Liver (tissue), 9 donors: ENCODE data around the gene PFDN2. TPM values are rescaled to one million over a fixed set of nuclear protein-coding genes. Genes with fewer than 3 reads are reported as not detected.

Source experiments
- DNase-seq: peaks from one replicate; pipeline ENCODE4 v3.0.0-alpha.2; 2017; ENCODE audit warnings: low spot score
- H3K27ac ChIP-seq, 2 donors: one replicate each; pipeline ENCODE4 v1.7.0; 2013; ENCODE audit warnings: inconsistent platforms in 2 of 2, low read length in 2 of 2, control low read depth in 1 of 2, low read depth in 1 of 2, mild to moderate bottlenecking in 1 of 2
- H3K27me3 ChIP-seq, 4 donors: one replicate each; pipeline versions ENCODE4 v1.6.1 to v1.7.0; 2013; ENCODE audit warnings: low read length in 3 of 4, inconsistent platforms in 1 of 4, mild to moderate bottlenecking in 1 of 4, moderate library complexity in 1 of 4; ENCODE audit not compliant: control insufficient read depth in 4 of 4, insufficient read depth in 4 of 4
- H3K36me3 ChIP-seq, 4 donors: one replicate each; pipeline versions ENCODE4 v1.6.1 to v1.7.0; 2013; ENCODE audit warnings: low read length in 3 of 4, mild to moderate bottlenecking in 3 of 4, low read depth in 1 of 4, moderate library complexity in 1 of 4; ENCODE audit not compliant: control insufficient read depth in 4 of 4, insufficient read depth in 3 of 4
- H3K4me1 ChIP-seq, 4 donors: one replicate each; pipeline versions ENCODE4 v1.6.1 to v1.7.0; 2013; ENCODE audit warnings: low read length in 3 of 4, mild to moderate bottlenecking in 3 of 4, moderate library complexity in 1 of 4; ENCODE audit not compliant: control insufficient read depth in 4 of 4, insufficient read depth in 4 of 4
- H3K4me3 ChIP-seq, 3 donors: one replicate each; pipeline versions ENCODE4 v1.6.1 to v1.7.0; 2013; ENCODE audit warnings: low read length in 3 of 3, control low read depth in 1 of 3, low read depth in 1 of 3, mild to moderate bottlenecking in 1 of 3
- H3K9ac ChIP-seq, 2 donors: one replicate each; pipeline ENCODE4 v1.7.0; 2013; ENCODE audit warnings: low read length in 2 of 2, mild to moderate bottlenecking in 2 of 2, moderate library complexity in 2 of 2, control low read depth in 1 of 2, low read depth in 1 of 2
- H3K9me3 ChIP-seq, 4 donors: one replicate each; pipeline versions ENCODE4 v1.6.1 to v1.7.0; 2013; ENCODE audit warnings: low read length in 3 of 4; ENCODE audit not compliant: control insufficient read depth in 4 of 4
- CTCF ChIP-seq: fragments of 150-350 bp; IDR thresholded peaks from 2 replicates; pipeline ENCODE4 v1.5.1; 2017; ENCODE audit warnings: improper control_type of control experiment, low read depth, low read length; ENCODE audit not compliant: missing input control
- EGR1 ChIP-seq, 2 donors: IDR thresholded peaks; 2 replicates each; pipeline ENCODE4 v1.6.1; 2016 to 2018; ENCODE audit warnings: antibody characterized with exemption in 2 of 2, low read depth in 2 of 2
- FOXA1 ChIP-seq: IDR thresholded peaks from 2 replicates; pipeline ENCODE4 v1.6.1; 2016; ENCODE audit warnings: antibody characterized with exemption
- FOXA2 ChIP-seq: IDR thresholded peaks from 2 replicates; pipeline ENCODE4 v1.6.1; 2016; ENCODE audit warnings: antibody characterized with exemption
- GABPA ChIP-seq, 2 donors: IDR thresholded peaks in 1 of 2; conservative IDR thresholded peaks in 1 of 2; 2 replicates each; pipeline ENCODE4 v1.6.1; 2016; ENCODE audit warnings: antibody characterized with exemption in 2 of 2, mild to moderate bottlenecking in 1 of 2, moderate library complexity in 1 of 2
- HNF4A ChIP-seq, 2 donors: conservative IDR thresholded peaks; 2 replicates each; pipeline ENCODE4 v1.6.1; 2016; ENCODE audit warnings: antibody characterized with exemption in 2 of 2, mild to moderate bottlenecking in 2 of 2
- JUND ChIP-seq, 2 donors: IDR thresholded peaks; 2 replicates each; pipeline ENCODE4 v1.6.1; 2016; ENCODE audit warnings: antibody characterized with exemption in 2 of 2
- NR2F2 ChIP-seq: IDR thresholded peaks from 2 replicates; pipeline ENCODE4 v1.6.1; 2016; ENCODE audit warnings: antibody characterized with exemption
- RAD21 ChIP-seq, 2 donors: IDR thresholded peaks; 2 replicates each; pipeline ENCODE4 v1.6.1; 2016; ENCODE audit warnings: antibody characterized with exemption in 2 of 2, mild to moderate bottlenecking in 2 of 2
- REST ChIP-seq: IDR thresholded peaks from 2 replicates; pipeline ENCODE4 v1.6.1; 2016; ENCODE audit warnings: antibody characterized with exemption, mild to moderate bottlenecking
- RXRA ChIP-seq, 2 donors: IDR thresholded peaks; 2 replicates each; pipeline ENCODE4 v1.6.1; 2017 to 2018; ENCODE audit warnings: antibody characterized with exemption in 2 of 2, mild to moderate bottlenecking in 1 of 2
- SP1 ChIP-seq: IDR thresholded peaks from 2 replicates; pipeline ENCODE4 v1.6.1; 2018; ENCODE audit warnings: antibody characterized with exemption, mild to moderate bottlenecking
- TAF1 ChIP-seq: conservative IDR thresholded peaks from 2 replicates; pipeline ENCODE4 v1.6.1; 2016; ENCODE audit warnings: antibody characterized with exemption, mild to moderate bottlenecking
- YY1 ChIP-seq: IDR thresholded peaks from 2 replicates; pipeline ENCODE4 v1.6.1; 2016; ENCODE audit warnings: antibody characterized with exemption, mild to moderate bottlenecking
- WGBS: extraction: QIAGEN DNeasy Blood & Tissue Kit; methylation state at CpG from one replicate; pipeline ENCODE4 v1.1.7; 2013; 5-methylcytosine and 5-hydroxymethylcytosine counted together
- polyA plus RNA-seq, 2 donors: library from polyadenylated mRNA; stranded (reverse) in 1 of 2; unstranded in 1 of 2; fragments of 200-250 nt in 1 of 2; fragments of >200 nt in 1 of 2; fragmentation: Nextera tagmentation in 1 of 2; extraction: Ambion mirVana in 1 of 2; gene quantifications; one replicate each; pipeline versions ENCODE4 v1.2.1 to v1.2.3, GENCODE V29; 2013 to 2015
- total RNA-seq, 2 donors: library from RNA; depleted of rRNA; stranded (reverse); fragments of >200 nt; gene quantifications; one replicate each; pipeline ENCODE4 v1.2.3, GENCODE V29; 2014
- TF ChIP-seq, protein P1 (sequence below): IDR thresholded peaks from 2 replicates; pipeline ENCODE4 v1.6.1; 2016; ENCODE audit warnings: antibody characterized with exemption
- TF ChIP-seq, protein P2 (sequence below): IDR thresholded peaks from 2 replicates; pipeline ENCODE4 v1.6.1; 2016; ENCODE audit warnings: antibody characterized with exemption
- TF ChIP-seq, protein P3 (sequence below): IDR thresholded peaks from 2 replicates; pipeline ENCODE4 v1.6.1; 2016; ENCODE audit warnings: antibody characterized with exemption
- donor health status: healthy.
- donor health status: healthy.
- donor health status: healthy.
- donor health status: healthy.
- donor health status: healthy.

PFDN2 gene
- total and polyA plus RNA-seq, 4 donors: 12.4 to 61.9 (median 34.0) TPM

- no peak for TF ChIP-seq TAF1
These were observed 40.0 kb upstream of the PFDN2 start (continued) for GRCh38 chr1:161157867-161158266.

GRCh38 chr1:161153682-161154337, 36.0 kb upstream of the PFDN2 start, which contains the start of gene UFC1:
TSS of gene UFC1 (plus strand) at chr1:161153978. CDS start at chr1:161153998, 20 bp downstream.
- H3K9me3 ChIP-seq: no peaks in the 10 kb centered on the region
- peak within 1 kb of the TSS; percentile 98 to 100 for H3K27ac ChIP-seq
- WGBS: under 1% methylated on average over 33 of the region's 33 CpGs
- H3K36me3 ChIP-seq: peaks cover 0 to 6% (median 2%) of the 10 kb centered on the region in 4 donors
- peaks cover 1 to 15% (median 6%) of the 10 kb centered on the region in 4 donors for H3K4me1 ChIP-seq
- TF ChIP-seq, protein P1, sequence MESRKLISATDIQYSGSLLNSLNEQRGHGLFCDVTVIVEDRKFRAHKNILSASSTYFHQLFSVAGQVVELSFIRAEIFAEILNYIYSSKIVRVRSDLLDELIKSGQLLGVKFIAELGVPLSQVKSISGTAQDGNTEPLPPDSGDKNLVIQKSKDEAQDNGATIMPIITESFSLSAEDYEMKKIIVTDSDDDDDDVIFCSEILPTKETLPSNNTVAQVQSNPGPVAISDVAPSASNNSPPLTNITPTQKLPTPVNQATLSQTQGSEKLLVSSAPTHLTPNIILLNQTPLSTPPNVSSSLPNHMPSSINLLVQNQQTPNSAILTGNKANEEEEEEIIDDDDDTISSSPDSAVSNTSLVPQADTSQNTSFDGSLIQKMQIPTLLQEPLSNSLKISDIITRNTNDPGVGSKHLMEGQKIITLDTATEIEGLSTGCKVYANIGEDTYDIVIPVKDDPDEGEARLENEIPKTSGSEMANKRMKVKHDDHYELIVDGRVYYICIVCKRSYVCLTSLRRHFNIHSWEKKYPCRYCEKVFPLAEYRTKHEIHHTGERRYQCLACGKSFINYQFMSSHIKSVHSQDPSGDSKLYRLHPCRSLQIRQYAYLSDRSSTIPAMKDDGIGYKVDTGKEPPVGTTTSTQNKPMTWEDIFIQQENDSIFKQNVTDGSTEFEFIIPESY: peak; percentile 64
- TF ChIP-seq REST (no peak), YY1 (peak; percentile 100), FOXA2 (no peak), RXRA (IDR thresholded peaks at IDR 0.05) (peak in 1 of 2 donors; percentile 43), CTCF (no peak), FOXA1 (no peak), EGR1 (IDR thresholded peaks at IDR 0.05; ENCODE audit: low read depth in 2 of 2) (no peak), GABPA (IDR thresholded peaks at IDR 0.05 in 1 of 2, conservative IDR thresholded peaks at IDR 0.05 in 1 of 2) (peak; percentile 96 to 97), JUND (IDR thresholded peaks at IDR 0.05) (peak in 1 of 2 donors; percentile 40), RAD21 (IDR thresholded peaks at IDR 0.05) (peak in 1 of 2 donors; percentile 15), SP1 (no peak), TAF1 (peak; percentile 67), NR2F2 (no peak), HNF4A (conservative IDR thresholded peaks at IDR 0.05) (peak in 1 of 2 donors; percentile 30)
- TF ChIP-seq, protein P2, sequence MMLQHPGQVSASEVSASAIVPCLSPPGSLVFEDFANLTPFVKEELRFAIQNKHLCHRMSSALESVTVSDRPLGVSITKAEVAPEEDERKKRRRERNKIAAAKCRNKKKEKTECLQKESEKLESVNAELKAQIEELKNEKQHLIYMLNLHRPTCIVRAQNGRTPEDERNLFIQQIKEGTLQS: peak; percentile 44
- TF ChIP-seq, protein P3, sequence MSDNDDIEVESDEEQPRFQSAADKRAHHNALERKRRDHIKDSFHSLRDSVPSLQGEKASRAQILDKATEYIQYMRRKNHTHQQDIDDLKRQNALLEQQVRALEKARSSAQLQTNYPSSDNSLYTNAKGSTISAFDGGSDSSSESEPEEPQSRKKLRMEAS: peak; percentile 77
- peak within 1 kb of the TSS; percentile 57 to 99 (median 99) for H3K4me3 ChIP-seq
- no peaks in the 10 kb centered on the region for H3K27me3 ChIP-seq
- H3K9ac ChIP-seq: peak within 1 kb of the TSS; percentile 99 to 100
- DNase-seq: peak; percentile 81
